HG02642 (cell line): Measurements from ENCODE around the gene CSTPP1.
"Not testable (repeated sequence)": the region's sequence is repeated elsewhere in the genome, so short reads cannot be mapped to it uniquely, and the experiment has no call there.

Source experiments
- ATAC-seq: cut with Tn5 transposase; IDR thresholded peaks from one replicate; pipeline ENCODE4 v1.9.1; 2021; ENCODE audit warnings: mild to moderate bottlenecking; ENCODE audit not compliant: unreplicated experiment, poor library complexity

CSTPP1 gene

DNA sequence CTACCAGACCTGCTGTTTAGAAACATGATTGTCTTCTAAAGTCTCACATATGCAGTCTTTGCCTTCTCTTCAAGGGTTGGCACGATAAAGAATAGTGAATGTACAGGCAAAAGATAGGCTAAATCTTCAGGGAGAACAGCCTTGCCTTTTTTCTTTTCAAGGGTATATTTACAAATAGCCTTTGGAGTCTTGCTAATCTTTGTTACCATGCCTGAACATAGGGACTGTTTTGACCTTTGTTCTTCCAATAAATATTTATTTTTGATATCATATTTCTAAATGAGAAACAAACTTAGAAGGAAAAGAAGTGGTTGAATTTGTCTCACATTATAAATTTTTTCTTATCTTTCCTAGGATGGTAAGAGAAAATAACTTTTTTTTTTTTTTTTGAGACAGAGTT is 12.7 kb downstream of the CSTPP1 start:
- no peak for ATAC-seq

DNA sequence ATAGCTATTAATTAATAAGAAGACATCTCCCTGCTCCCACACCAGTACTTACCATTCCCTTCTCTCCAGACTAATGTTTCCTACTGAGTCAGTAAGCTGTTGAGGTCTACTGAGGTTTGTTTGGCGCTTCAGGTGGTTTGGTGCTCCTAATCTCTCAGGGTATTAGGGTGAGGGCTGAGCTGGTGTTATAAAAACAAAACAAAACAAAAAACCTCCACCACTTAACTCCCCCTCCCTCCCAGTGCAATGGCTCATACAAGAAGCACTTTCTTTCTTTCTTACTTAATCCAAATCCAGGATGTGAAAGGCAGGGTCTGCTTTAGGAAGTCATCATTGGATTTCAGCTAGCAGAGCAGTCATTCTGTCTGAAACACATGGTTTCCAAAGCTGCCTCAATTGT is 15.3 kb downstream of the CSTPP1 start:
- no peak for ATAC-seq

GRCh38 chr11:46952553-46952952 is 16.0 kb downstream of the CSTPP1 start:
- ATAC-seq: no peak

DNA sequence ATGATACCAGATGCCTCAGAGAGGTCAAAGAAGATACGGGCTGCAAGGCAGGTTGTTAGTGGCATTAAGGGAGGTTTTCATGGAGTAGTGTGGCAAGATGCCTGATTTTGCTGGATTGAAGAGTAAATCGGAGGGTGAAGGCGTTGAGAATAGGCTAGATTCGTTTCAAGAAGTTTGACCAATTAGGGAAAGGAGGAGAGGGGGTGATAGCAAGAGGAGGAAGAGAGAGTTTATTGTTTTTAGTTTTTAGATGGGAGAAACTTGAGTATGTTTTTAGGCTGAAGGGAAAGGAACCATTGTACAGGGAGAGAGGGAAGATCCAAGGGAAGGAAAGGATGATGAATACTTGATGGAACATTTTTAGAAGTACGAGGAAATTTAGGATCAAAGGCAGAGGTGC is 16.5 kb downstream of the CSTPP1 start:
- ATAC-seq: no peak

DNA sequence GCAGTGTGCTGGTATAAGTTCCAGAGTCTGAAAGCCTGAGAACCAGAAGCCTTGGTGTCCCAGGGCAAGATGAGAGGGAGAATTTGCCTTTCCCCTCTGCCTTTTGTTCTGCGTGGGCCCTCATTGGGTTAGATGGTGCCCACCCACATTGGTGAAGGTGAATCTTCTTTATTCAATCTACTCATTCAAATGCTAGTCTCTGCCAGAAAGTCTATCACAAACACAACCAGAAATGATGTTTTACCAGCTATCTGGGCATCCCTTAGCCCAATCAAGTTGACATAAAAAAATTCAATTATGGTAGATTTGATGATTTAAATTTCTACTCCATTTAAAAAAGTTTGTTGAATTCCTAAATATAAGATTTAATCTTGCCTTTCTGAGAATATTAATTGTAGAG is 22.2 kb downstream of the CSTPP1 start:
- no peak for ATAC-seq

DNA sequence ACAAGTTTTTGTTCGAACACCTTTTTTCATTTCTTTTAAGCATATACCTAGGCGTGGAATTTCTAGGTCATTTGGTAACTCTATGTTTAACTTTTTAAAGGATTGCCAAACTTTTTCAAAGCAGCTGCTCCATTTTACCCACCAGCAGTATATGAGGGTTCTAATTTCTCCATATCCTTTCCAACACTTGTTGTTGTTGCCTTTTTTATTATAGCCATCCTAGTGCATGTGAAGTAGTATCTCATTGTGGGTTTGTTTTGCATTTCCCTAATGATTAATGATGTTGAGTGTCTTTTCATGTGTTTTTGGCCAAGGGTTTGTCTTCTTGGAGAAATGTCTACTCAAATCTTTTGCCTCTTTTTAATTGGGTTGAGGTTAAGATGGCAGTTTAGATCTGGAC is 24.5 kb downstream of the CSTPP1 start:
- no peak for ATAC-seq

- ATAC-seq: not testable (repeated sequence)
These were observed 25.3 kb downstream of the CSTPP1 start for GRCh38 chr11:46961886-46962285.

- no peak for ATAC-seq
These were observed 27.3 kb downstream of the CSTPP1 start for GRCh38 chr11:46963844-46964243.

DNA sequence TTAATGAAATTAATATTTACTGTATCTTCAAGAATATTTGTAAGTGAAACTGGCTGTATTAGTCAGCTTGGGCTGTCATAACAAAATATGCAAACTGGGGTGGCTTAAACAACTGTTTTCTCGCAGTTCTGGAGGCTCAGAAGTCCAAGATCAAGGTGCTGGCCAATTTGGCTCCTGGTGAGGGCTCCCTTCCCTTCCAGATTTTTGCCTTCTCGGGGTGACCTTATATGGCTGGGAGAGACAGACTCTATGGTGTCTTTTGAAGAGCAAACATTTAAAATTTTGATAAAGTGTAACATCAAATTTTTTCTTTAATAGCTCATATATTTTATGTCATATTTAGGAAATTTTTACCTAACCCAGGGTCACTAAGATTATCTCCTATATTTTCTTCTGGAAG is 30.2 kb downstream of the CSTPP1 start:
- no peak for ATAC-seq

GRCh38 chr11:46967962-46968361 is 31.4 kb downstream of the CSTPP1 start:
- no peak for ATAC-seq

DNA sequence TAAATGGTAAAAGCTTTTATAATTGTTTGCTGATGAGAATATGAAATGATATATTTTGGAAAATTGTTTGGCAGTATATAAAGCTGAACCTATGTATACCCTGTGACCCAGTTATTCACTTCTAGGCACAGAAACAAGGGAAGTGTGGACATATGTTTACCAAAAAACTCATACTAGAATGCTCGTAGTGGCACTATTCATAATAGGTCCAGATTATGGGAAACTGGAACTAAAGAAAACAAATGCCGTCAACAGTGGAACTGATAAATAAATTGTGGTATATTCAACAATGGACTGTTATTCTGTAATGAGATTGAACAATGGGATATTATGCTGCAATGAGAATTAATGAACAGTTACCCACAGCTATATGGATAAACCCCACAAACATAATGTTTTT is 32.8 kb downstream of the CSTPP1 start:
- ATAC-seq: no peak

DNA sequence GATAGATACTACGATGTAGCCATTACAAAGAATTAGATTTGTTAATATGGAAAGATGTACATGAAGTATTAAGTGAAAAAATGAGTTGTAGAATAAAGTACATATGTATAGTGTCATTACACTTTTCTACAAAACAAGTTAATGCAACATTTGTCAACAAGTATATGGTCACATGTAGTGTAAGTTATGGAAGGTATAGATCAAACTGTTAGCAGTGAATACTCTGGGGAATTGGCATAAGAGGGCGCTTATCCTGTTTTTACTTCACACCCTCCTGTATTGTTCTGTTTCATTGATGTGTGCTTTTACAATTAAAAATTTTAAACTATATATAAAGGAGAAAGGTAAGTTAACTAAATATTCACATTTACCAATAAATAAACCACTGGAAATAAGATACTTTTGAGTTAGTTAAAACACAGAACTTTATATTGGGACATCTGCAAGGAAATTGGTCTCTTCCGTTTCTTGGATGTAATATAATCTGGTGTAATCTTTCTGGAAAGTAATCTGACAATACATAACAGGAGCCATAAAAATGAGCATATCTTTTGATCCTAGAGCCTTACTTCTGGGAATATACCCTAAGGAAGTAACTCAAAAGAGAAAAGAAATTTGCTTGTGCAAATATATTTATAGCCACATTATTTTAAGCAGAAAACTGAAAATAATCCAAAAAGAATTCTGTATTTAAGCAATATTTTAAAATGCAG is 34.5 kb downstream of the CSTPP1 start:
- ATAC-seq: no peak

GRCh38 chr11:46972343-46972742 is 35.8 kb downstream of the CSTPP1 start:
- no peak for ATAC-seq

DNA sequence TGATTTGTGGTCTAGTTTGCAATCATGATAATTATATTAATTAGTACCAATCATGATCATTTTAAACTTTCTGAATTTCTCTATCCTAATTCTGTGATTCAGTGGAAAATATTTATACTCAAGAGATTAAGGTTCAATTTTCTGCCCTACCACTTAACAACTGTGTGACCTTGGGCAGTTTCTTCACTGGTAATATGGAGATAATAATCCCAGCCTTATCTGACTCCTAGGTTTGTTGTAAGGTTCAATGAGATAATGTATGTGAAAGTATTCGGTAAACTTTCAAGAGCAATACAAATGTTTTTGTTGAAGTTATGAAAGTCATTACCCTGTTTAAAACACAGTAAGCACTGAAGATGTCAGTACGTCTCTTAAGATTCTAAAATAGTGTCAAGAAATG is 36.3 kb downstream of the CSTPP1 start:
- no peak for ATAC-seq

DNA sequence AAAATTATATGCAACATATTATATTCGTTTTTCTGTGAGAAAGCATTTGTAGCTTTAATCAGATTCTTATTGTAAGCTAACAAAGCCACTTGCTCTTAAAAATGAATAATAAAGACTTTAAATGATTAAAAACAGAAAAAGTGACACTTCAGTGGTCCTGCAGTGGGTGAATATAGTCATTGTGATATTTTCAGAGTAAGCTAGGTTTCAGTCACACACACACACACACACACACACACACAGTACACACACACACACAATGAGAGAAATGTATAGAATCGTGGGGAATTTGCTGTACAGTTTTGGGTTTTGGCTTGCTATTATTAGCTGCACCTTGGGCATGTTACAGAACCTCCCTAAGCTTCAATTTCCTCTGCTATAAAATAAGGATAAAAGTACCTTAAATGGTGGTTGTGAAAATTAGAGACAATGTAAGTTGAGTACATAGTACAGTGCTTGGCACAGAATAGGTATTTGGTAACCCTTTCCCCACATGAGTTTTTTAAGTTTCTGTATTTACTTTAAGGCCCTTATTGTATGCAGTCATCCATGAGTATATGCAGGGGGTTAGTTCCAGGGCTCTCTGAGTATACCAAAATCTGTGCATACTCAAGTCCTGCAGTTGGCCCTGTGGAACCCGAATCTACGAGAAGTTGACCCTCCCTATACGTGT is 39.8 kb downstream of the CSTPP1 start:
- ATAC-seq: no peak

- ATAC-seq: no peak
These were observed 40.7 kb downstream of the CSTPP1 start for GRCh38 chr11:46977038-46977813.

DNA sequence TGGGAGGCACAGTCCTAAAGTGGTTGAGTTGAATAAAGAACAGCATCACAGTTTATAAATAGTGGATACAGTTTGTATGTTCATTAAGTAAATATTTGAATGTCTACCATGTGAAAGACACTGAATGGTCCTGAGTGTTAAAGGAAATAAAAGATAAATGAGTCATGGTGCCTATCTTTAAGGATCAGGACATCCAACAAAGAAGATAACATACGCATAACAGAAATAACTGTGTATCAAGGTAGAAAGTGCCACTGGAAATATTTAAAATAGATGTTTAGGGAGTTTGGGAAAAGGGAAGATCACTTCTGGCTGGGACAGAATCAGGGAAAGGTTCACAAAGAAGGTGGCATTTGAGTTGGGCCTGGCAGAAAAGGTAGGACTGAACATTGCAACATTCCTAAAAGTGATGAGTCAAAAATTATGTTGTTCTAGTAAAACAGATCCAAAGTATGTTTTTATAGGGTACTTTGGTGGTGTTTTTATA is 41.5 kb downstream of the CSTPP1 start:
- ATAC-seq: no peak

DNA sequence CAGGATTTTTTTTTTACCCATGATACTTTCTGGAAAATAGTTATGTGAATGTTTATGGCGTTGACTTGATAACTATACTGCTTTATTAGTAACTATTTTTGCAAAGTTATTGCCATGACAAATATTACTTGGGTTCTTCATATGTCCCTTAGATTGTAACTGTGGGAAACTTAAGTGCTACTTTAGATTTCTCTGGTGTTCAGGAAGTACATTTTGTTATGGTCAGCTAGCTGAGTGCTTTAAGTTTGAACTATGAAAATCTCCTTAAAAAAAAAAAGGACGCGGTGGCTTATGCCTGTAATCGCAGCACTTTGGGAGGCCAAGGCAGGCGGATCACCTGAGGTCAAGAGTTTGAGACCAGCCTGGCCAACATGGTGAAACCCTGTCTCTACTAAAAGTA is 42.8 kb downstream of the CSTPP1 start:
- ATAC-seq: no peak

DNA sequence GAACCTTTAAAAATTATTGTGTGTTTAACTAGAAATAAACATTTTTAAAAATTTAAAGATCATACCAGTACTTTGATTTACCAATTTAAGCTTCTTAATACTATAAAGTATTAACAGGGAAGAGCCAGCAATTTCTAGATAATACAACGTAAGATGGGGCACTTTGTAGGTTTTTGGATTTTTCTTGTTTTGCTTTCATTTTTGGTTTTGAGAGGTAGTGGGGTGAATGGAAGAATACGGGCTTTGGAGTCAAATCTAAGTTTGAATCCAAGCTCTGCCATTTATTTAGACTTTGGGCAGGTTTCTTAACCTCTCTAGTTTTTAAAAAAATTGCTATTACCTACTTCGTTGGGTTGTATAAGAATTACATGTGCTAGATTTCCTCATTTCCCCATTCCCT is 44.9 kb downstream of the CSTPP1 start:
- ATAC-seq: no peak

DNA sequence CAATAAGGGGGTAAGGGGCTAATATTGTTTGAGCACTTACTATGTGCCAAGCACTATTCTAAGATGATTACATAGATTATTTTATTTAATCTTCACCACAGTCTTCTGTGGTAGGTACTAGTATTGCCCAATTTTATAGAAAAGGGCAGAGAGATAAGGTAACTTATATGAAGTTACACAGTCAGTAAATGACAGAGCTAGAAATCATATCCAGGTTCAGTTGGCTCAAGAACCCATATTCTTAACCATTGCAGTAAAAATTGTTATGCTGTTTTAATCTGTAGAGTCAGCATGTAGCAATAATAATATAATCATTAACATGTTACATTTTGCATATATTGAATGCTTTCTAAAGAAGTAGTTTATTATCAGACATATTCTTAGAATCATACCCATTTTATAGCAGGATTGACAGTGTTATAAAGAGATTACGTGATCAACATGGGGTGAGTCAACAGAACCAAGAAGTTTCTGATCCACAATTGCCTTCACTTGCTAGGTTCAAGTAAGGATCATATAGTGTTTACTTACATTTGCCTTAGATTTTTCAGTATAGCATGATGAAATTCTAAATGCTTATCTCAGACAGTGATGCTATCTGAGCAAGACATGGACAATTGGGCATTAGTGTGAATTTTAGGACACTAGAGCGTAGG is 46.4 kb downstream of the CSTPP1 start:
- ATAC-seq: no peak

DNA sequence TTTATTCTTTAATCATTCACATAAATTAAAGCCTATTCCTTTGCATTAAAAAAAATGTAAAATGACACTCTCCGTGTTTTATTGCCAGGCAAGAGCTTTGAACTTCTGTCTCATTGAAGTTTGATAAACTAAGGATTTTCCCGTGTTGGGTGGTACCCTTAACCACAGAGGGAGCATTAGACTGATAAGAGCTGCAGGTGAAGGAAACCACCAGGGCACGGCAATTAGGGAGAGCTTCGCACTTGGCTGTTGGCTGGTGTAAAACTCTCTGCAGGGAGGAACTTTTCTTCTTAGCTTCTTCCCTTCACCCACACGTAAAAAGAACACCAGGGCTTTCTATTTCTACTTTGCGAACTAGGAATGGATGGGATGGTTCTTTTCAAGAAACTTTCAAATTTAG is 47.0 kb downstream of the CSTPP1 start:
- ATAC-seq: no peak
